Measurements from ENCODE around the gene PROK2.

- no peak for TF ChIP-seq POLR2A (IDR thresholded peaks at IDR 0.05; ENCODE audit: low read length)
- no peak for TF ChIP-seq GATA1 (IDR thresholded peaks at IDR 0.05; ENCODE audit: low read depth, low read length)
These were observed 6.7 kb upstream of the PROK2 start for GRCh38 chr3:71791634-71792033.
